OCI-LY7 (cell line): ENCODE measurements around the gene PDZD2. TPM values are rescaled to one million over a fixed set of nuclear protein-coding genes. Genes with fewer than 3 reads are reported as not detected.

Experiments
- BruUV-seq: library from RNA; stranded (reverse); fragments of 400-500 nt; replicated peaks from 2 replicates; lab custom pipeline; 2021; lab: Mats Ljungman, UMichigan
- CTCF ChIA-PET: fragments of 300-600 bp; sonication (Branson Sonifier 250); formaldehyde crosslinking; loops from one replicate; lab custom pipeline; 2022; ENCODE audit warnings: antibody characterized with exemption; ENCODE audit not compliant: unreplicated experiment; lab: Charles Lee
- POLR2A ChIA-PET: fragments of 300-600 bp; sonication (Branson Sonifier 250); formaldehyde crosslinking; loops from one replicate; lab custom pipeline; 2022; ENCODE audit warnings: antibody characterized with exemption; lab: Charles Lee
- DNase-seq: peaks from one replicate; pipeline ENCODE4 v3.0.0-alpha.2; 2015; ENCODE audit warnings: low spot score
- H2AFZ ChIP-seq: fragments of 200-600 bp; sonication (generic), shearing (Covaris generic); 2 replicates; pipeline ENCODE4 v1.6.1; 2014; ENCODE audit warnings: mild to moderate bottlenecking, antibody characterized with exemption, low read length, moderate library complexity
- H3K27ac ChIP-seq: fragments of 200-600 bp; sonication (generic); 2 replicates; pipeline ENCODE4 v1.5.1; 2014; ENCODE audit warnings: mixed run types, low read depth, mild to moderate bottlenecking, moderate library complexity, low read length, inconsistent platforms; ENCODE audit not compliant: poor library complexity, severe bottlenecking
- H3K36me3 ChIP-seq: fragments of 200-600 bp; sonication (generic); 2 replicates; pipeline ENCODE4 v1.6.1; 2014; ENCODE audit warnings: mild to moderate bottlenecking, antibody characterized with exemption, low read length, moderate library complexity, mixed read lengths; ENCODE audit not compliant: insufficient read depth
- H3K4me1 ChIP-seq: fragments of 200-600 bp; sonication (generic); 2 replicates; pipeline ENCODE4 v1.5.1; 2014; ENCODE audit warnings: mild to moderate bottlenecking, low read length; ENCODE audit not compliant: insufficient read depth, poor library complexity, severe bottlenecking
- H3K4me2 ChIP-seq: fragments of 200-600 bp; sonication (generic); 2 replicates; pipeline ENCODE4 v1.6.1; 2014; ENCODE audit warnings: mild to moderate bottlenecking, low read length
- H3K4me3 ChIP-seq: fragments of 200-600 bp; sonication (generic); 2 replicates; pipeline ENCODE4 v1.5.1; 2014; ENCODE audit warnings: mild to moderate bottlenecking, low read depth, low read length; ENCODE audit not compliant: poor library complexity, severe bottlenecking
- H3K79me2 ChIP-seq: fragments of 200-600 bp; sonication (generic); 2 replicates; pipeline ENCODE4 v1.6.1; 2016; ENCODE audit warnings: low read depth, mild to moderate bottlenecking, low read length, moderate library complexity, mixed read lengths; ENCODE audit not compliant: insufficient read depth
- H3K9me2 ChIP-seq: fragments of 200-600 bp; sonication (generic); 2 replicates; pipeline ENCODE4 v1.6.1; 2016; ENCODE audit warnings: mild to moderate bottlenecking, low read length, mixed read lengths; ENCODE audit not compliant: insufficient read depth
- H3K9me3 ChIP-seq: fragments of 200-600 bp; sonication (generic); 2 replicates; pipeline ENCODE4 v1.6.1; 2014; ENCODE audit warnings: mild to moderate bottlenecking, mixed run types, low read length, mixed read lengths
- H4K20me1 ChIP-seq: fragments of 200-600 bp; sonication (generic); 2 replicates; pipeline ENCODE4 v1.6.1; 2014; ENCODE audit warnings: mild to moderate bottlenecking, antibody characterized with exemption, low read length, moderate library complexity, mixed read lengths; ENCODE audit not compliant: insufficient read depth
- EZH2phosphoT487 ChIP-seq: fragments of 200-600 bp; sonication (generic); IDR thresholded peaks from 2 replicates; pipeline ENCODE4 v1.6.1; 2018; ENCODE audit warnings: low read depth, borderline replicate concordance, mild to moderate bottlenecking, mixed run types, antibody characterized with exemption, low read length, moderate library complexity, mixed read lengths
- intact Hi-C: fragments of 100-400 bp; cut with micrococcal nuclease; formaldehyde crosslinking; loops from one replicate; pipeline ENCODE4 v1.10.0; 2022; ENCODE audit not compliant: unreplicated experiment
- total RNA-seq, 2 experiments: library from RNA; depleted of rRNA in 1 of 2; stranded (reverse); fragments of >200 nt in 1 of 2; shearing (Covaris generic) in 1 of 2; gene quantifications; 2 replicates each; pipeline ENCODE4 v1.2.3, GENCODE V29; 2014 to 2022
- TF ChIP-seq, protein P1 (sequence below): fragments of 200-600 bp; sonication (generic); conservative IDR thresholded peaks from 2 replicates; pipeline ENCODE4 v1.5.1; 2014; ENCODE audit warnings: mild to moderate bottlenecking, antibody characterized with exemption, low read length, moderate library complexity, mixed read lengths

The PDZD2 gene
- total RNA-seq, 2 experiments from 2014 or later, result 8.6 to 10.6 TPM

DNA sequence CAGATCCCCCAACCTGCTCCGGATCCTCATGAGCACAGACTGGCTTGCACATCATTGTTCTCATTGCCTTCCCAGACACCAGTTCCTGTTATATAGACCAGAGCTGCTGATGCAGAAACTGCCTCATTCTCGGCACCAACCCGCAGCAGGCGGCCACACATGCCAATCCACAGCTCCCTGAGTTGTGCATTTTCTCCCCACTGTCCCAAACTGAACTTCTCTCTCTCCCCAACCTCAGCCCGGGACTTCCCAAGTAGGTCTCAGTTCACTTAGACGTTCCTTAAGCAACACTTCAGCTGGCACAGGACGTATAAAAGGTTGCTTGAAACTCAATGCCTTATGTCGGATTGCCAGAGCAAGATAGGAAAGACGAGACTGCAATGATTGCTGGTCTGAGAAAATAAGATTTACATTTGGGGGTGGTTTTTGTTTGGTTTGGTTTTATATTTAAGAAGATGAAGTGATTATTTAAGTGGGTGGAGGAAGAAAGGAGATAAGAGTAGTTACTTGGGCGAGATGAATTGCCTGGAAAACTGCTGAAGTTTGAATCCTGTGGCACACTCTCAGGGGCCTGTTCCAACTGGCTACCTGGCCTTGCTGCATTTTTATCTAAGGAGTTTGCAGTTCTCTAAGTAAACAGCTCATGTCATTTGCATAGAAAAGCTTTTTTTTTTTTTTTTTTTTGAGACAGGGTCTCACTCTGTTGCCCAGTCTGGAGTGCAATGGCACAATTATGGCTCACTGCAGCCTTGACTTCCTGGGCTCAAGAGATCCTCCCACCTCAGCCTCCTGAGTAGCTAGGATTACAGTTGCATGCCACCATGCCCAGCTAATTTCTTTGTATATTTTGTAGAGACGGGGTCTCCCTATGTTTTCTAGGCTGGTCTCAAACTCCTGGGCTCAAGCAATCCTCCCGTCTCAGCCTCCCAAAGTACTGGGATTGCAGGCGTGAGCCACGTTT, 379.8 kb downstream of the PDZD2 start:
- H3K36me3 ChIP-seq, result no peaks in the 10 kb centered on the region
- H3K4me1 ChIP-seq, result peaks cover 71% of the 10 kb centered on the region
- no peak for TF ChIP-seq EZH2phosphoT487
- TF ChIP-seq, protein P1, sequence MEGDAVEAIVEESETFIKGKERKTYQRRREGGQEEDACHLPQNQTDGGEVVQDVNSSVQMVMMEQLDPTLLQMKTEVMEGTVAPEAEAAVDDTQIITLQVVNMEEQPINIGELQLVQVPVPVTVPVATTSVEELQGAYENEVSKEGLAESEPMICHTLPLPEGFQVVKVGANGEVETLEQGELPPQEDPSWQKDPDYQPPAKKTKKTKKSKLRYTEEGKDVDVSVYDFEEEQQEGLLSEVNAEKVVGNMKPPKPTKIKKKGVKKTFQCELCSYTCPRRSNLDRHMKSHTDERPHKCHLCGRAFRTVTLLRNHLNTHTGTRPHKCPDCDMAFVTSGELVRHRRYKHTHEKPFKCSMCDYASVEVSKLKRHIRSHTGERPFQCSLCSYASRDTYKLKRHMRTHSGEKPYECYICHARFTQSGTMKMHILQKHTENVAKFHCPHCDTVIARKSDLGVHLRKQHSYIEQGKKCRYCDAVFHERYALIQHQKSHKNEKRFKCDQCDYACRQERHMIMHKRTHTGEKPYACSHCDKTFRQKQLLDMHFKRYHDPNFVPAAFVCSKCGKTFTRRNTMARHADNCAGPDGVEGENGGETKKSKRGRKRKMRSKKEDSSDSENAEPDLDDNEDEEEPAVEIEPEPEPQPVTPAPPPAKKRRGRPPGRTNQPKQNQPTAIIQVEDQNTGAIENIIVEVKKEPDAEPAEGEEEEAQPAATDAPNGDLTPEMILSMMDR, result no peak
- H3K79me2 ChIP-seq, result peaks cover 6% of the 10 kb centered on the region; the same call in 1 of the 2 replicates
- peak overlapping the region; percentile 54 for H3K27ac ChIP-seq
- intact Hi-C loops, result loop anchor here (1.0 kb wide), 1 partner anchor 23 kb away; no protein-coding TSS in a partner anchor
- no peaks in the 10 kb centered on the region for H4K20me1 ChIP-seq
- peak overlapping the region; percentile 63 for H3K4me3 ChIP-seq
- CTCF ChIA-PET, result interaction anchor here (0.7 to 1.2 kb wide), 3 partner anchors 9 to 74 kb away, joined by 3 read pairs; no protein-coding TSS in a partner anchor
- POLR2A ChIA-PET, result interaction anchor here (0.6 to 5.3 kb wide), 10 partner anchors 9 to 1980 kb away, joined by 3 to 42 read pairs (median 5); no protein-coding TSS in a partner anchor
- H3K9me3 ChIP-seq, result no peaks in the 10 kb centered on the region
- BruUV-seq, result no TSS peak
- peak; percentile 69 for DNase-seq
- H3K9me2 ChIP-seq, result no peaks in the 10 kb centered on the region
- H3K4me2 ChIP-seq, result peak overlapping the region; percentile 97
- peak overlapping the region; percentile 83 for H2AFZ ChIP-seq

DNA sequence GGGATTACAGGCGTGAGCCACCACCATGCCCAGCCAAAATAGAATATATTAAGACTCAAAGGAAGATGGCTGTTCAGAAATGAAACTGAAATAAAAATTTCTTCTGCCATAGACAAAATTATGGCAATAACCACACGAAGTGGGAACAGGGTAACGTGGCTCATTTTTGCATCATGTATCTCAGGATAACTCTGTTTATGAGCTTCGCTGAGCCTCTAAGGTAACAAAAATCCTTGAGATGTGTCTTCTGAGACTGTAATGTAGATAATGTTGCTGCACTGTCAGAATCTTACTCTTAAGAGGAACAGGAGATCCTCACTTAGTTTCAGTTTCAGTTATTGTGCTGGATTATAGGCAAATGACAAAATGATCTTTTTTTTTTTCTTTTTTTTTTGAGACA, 381.3 kb downstream of the PDZD2 start:
- peaks cover 56% of the 10 kb centered on the region for H3K4me1 ChIP-seq
- H3K4me3 ChIP-seq, result peak overlapping the region; percentile 53
- peak; percentile 77 for DNase-seq
- intact Hi-C loops, result no loop called here
- BruUV-seq, result no TSS peak
- H2AFZ ChIP-seq, result peak overlapping the region; percentile 76; the same call in 1 of the 2 replicates
- ChIA-PET POLR2A (interaction anchor here (0.6 to 5.3 kb wide), 6 partner anchors 9 to 423 kb away, joined by 3 to 42 read pairs (median 4); no protein-coding TSS in a partner anchor), CTCF (no interaction called here)
- peak overlapping the region; percentile 87 for H3K4me2 ChIP-seq
- H3K9me2 ChIP-seq, result no peaks in the 10 kb centered on the region
- no peaks in the 10 kb centered on the region for H3K9me3 ChIP-seq
- H3K79me2 ChIP-seq, result peaks cover 6% of the 10 kb centered on the region; the same call in 1 of the 2 replicates
- H3K36me3 ChIP-seq, result no peaks in the 10 kb centered on the region
- TF ChIP-seq, protein P1, result no peak
- TF ChIP-seq EZH2phosphoT487, result no peak
- H3K27ac ChIP-seq, result peak overlapping the region; percentile 63
- H4K20me1 ChIP-seq, result no peaks in the 10 kb centered on the region
